CD4-positive, alpha-beta T cell (primary cell): ENCODE results near the gene GUSB. TPM values are rescaled to one million over a fixed set of nuclear protein-coding genes. Genes with fewer than 3 reads are reported as not detected.
"Not testable (repeated sequence)": the region's sequence is repeated elsewhere in the genome, so short reads cannot be mapped to it uniquely, and the experiment has no call there.

Experiments used
- ATAC-seq: fragments of 200-7000 bp; cut with Tn5 transposase; one replicate; pipeline ENCODE4 v1.10.0; 2022; ENCODE audit warnings: mild to moderate bottlenecking; ENCODE audit not compliant: poor library complexity
- CTCF ChIA-PET: fragments of 350-600 bp; sonication (Branson Sonifier 250); formaldehyde crosslinking; loops from one replicate; lab custom pipeline; 2021; ENCODE audit warnings: antibody characterized with exemption, inconsistent platforms; lab: Charles Lee
- POLR2A ChIA-PET: fragments of 350-600 bp; sonication (Branson Sonifier 250); formaldehyde crosslinking; loops from one replicate; lab custom pipeline; 2021; ENCODE audit warnings: antibody characterized with exemption, inconsistent platforms; lab: Charles Lee
- DNase-seq, 14 experiments: peaks; one replicate each; pipeline ENCODE4 v3.0.0-alpha.2; 2013 to 2020; ENCODE audit warnings: mixed read lengths in 2 of 14
- H3K27ac ChIP-seq, 2 donors: one replicate each; pipeline versions ENCODE4 v1.5.1 to v1.7.0; 2013; ENCODE audit warnings: low read length in 2 of 2, low read depth in 1 of 2, mild to moderate bottlenecking in 1 of 2
- H3K27me3 ChIP-seq, 2 experiments: 1 replicate in 1 of 2; 2 replicates in 1 of 2; pipeline versions ENCODE4 v1.6.1 to v1.7.0; 2013; ENCODE audit warnings: low read length in 2 of 2, control low read depth in 1 of 2, mild to moderate bottlenecking in 1 of 2, moderate library complexity in 1 of 2; ENCODE audit not compliant: insufficient read depth in 2 of 2, control insufficient read depth in 1 of 2
- H3K36me3 ChIP-seq: one replicate; pipeline ENCODE4 v1.6.1; 2013; ENCODE audit warnings: low read length, control low read depth; ENCODE audit not compliant: insufficient read depth
- H3K4me1 ChIP-seq: one replicate; pipeline ENCODE4 v1.6.1; 2013; ENCODE audit warnings: low read length, control low read depth; ENCODE audit not compliant: insufficient read depth
- H3K4me3 ChIP-seq: one replicate; pipeline ENCODE4 v1.5.1; 2013; ENCODE audit warnings: mild to moderate bottlenecking, low read length, moderate library complexity
- H3K9me3 ChIP-seq, 2 experiments: 1 replicate in 1 of 2; 2 replicates in 1 of 2; pipeline versions ENCODE4 v1.6.1 to v1.7.0; 2013; ENCODE audit warnings: low read length in 2 of 2, mild to moderate bottlenecking in 2 of 2, control low read depth in 1 of 2, moderate library complexity in 1 of 2; ENCODE audit not compliant: control insufficient read depth in 1 of 2, insufficient read depth in 1 of 2
- H3K27ac Mint-ChIP-seq: one replicate; pipeline ENCODE4 v1.8.0; 2020; ENCODE audit warnings: mixed read lengths
- H3K27me3 Mint-ChIP-seq: one replicate; pipeline ENCODE4 v1.8.0; 2021; ENCODE audit warnings: mixed read lengths
- H3K36me3 Mint-ChIP-seq: one replicate; pipeline ENCODE4 v1.8.0; 2021; ENCODE audit warnings: low read depth, mixed read lengths
- H3K4me1 Mint-ChIP-seq: one replicate; pipeline ENCODE4 v1.8.0; 2021; ENCODE audit warnings: low read depth, mixed read lengths
- H3K4me3 Mint-ChIP-seq: one replicate; pipeline ENCODE4 v1.8.0; 2020; ENCODE audit warnings: mild to moderate bottlenecking, mixed read lengths
- H3K9me3 Mint-ChIP-seq: one replicate; pipeline ENCODE4 v1.8.0; 2020; ENCODE audit warnings: mixed read lengths
- CTCF ChIP-seq: fragments of 200-600 bp; IDR thresholded peaks from one replicate; pipeline ENCODE4 v1.8.0; 2022; ENCODE audit warnings: antibody characterized with exemption, mild to moderate bottlenecking
- intact Hi-C, 2 experiments: fragments of 100-400 bp; cut with DNase I in 1 of 2; cut with micrococcal nuclease in 1 of 2; formaldehyde crosslinking; loops; one replicate each; pipeline versions ENCODE4 v1.15.1 to v1.9.0; 2023 to 2025; cut with DNase I, micrococcal nuclease
- total RNA-seq, 174 experiments: library from RNA in 2 of 174; stranded (reverse) in 2 of 174; gene quantifications; one replicate each; pipeline ENCODE4 v1.2.3 and lab custom pipeline; 2021 to 2026

GUSB gene
- total RNA-seq, 2 experiments from 2014 or later: 42.9 to 49.7 TPM

- Histone ChIP-seq H3K4me1 (no peaks in the 10 kb centered on the region), H3K4me3 (no peak overlapping the region), H3K27ac (no peak overlapping the region), H3K27me3 (no peaks in the 10 kb centered on the region), H3K36me3 (peaks cover 81% of the 10 kb centered on the region), H3K9me3 (no peaks in the 10 kb centered on the region)
- Mint-ChIP-seq H3K9me3 (no peaks in the 10 kb centered on the region), H3K4me3 (no peak overlapping the region), H3K27ac (no peak overlapping the region), H3K4me1 (no peaks in the 10 kb centered on the region), H3K27me3 (no peaks in the 10 kb centered on the region), H3K36me3 (peaks cover 90% of the 10 kb centered on the region)
- no peak for ATAC-seq
- DNase-seq: no peak
- ChIA-PET POLR2A (no interaction called here), CTCF (no interaction called here)
- no peak for TF ChIP-seq CTCF
- intact Hi-C loops: no loop called here
Observed at GRCh38 chr7:65967361-65968155, 14.5 kb downstream of the GUSB start.

- Mint-ChIP-seq H3K4me1 (no peaks in the 10 kb centered on the region), H3K36me3 (peaks cover 88% of the 10 kb centered on the region), H3K9me3 (no peaks in the 10 kb centered on the region), H3K27ac (no peak overlapping the region), H3K4me3 (no peak overlapping the region), H3K27me3 (no peaks in the 10 kb centered on the region)
- DNase-seq (no peak), ATAC-seq (no peak)
- Histone ChIP-seq H3K36me3 (peaks cover 80% of the 10 kb centered on the region), H3K9me3 (no peaks in the 10 kb centered on the region), H3K4me1 (no peaks in the 10 kb centered on the region), H3K27ac (no peak overlapping the region), H3K27me3 (no peaks in the 10 kb centered on the region), H3K4me3 (no peak overlapping the region)
- ChIA-PET POLR2A (no interaction called here), CTCF (no interaction called here)
- no peak for TF ChIP-seq CTCF
- intact Hi-C loops: no loop called here
Observed at GRCh38 chr7:65966146-65966545, 15.9 kb downstream of the GUSB start.

- H3K27ac ChIP-seq, H3K4me3 ChIP-seq, POLR2A ChIA-PET, H3K4me1 Mint-ChIP-seq, intact Hi-C loops, H3K27me3 ChIP-seq, H3K27ac Mint-ChIP-seq, H3K9me3 ChIP-seq, H3K4me1 ChIP-seq, H3K9me3 Mint-ChIP-seq, DNase-seq, H3K4me3 Mint-ChIP-seq, ATAC-seq, CTCF ChIA-PET, H3K27me3 Mint-ChIP-seq: not testable (repeated sequence)
- H3K36me3 ChIP-seq: peaks cover 87% of the 10 kb centered on the region
- H3K36me3 Mint-ChIP-seq: peaks cover 88% of the 10 kb centered on the region
Observed at GRCh38 chr7:65964671-65965070, 17.3 kb downstream of the GUSB start.

GRCh38 chr7:65962033-65962432 is 20.0 kb downstream of the GUSB start:
- no peak for ATAC-seq
- POLR2A ChIA-PET: no interaction called here
- H3K27ac Mint-ChIP-seq: no peak overlapping the region
- CTCF ChIA-PET: no interaction called here
- peaks cover 88% of the 10 kb centered on the region for H3K36me3 Mint-ChIP-seq
- no peak for DNase-seq
- no peaks in the 10 kb centered on the region for H3K9me3 Mint-ChIP-seq
- H3K27me3 Mint-ChIP-seq: no peaks in the 10 kb centered on the region
- Histone ChIP-seq H3K36me3 (peaks cover 61% of the 10 kb centered on the region), H3K9me3 (no peaks in the 10 kb centered on the region), H3K4me1 (no peaks in the 10 kb centered on the region), H3K4me3 (no peak overlapping the region), H3K27me3 (no peaks in the 10 kb centered on the region), H3K27ac (no peak overlapping the region)
- H3K4me3 Mint-ChIP-seq: no peak overlapping the region
- TF ChIP-seq CTCF: no peak
- intact Hi-C loops: no loop called here
- H3K4me1 Mint-ChIP-seq: no peaks in the 10 kb centered on the region
